ENCODE measurements around the gene PPFIA4.

Gene PPFIA4

GRCh38 chr1:203089651-203090045, 63.4 kb downstream of the PPFIA4 start:
- Histone ChIP-seq H3K27me3 (replicated peaks; ENCODE audit: control insufficient read depth, insufficient read depth, low read length, poor library complexity, severe bottlenecking) (no peaks in the 10 kb centered on the region), H3K4me3 (ENCODE audit: insufficient read depth, low read depth, low read length, poor library complexity, severe bottlenecking) (no peak overlapping the region), H3K4me1 (ENCODE audit: control insufficient read depth, insufficient read depth, low read length, poor library complexity, severe bottlenecking) (no peaks in the 10 kb centered on the region), H3K9me3 (ENCODE audit: control insufficient read depth, low read length) (peaks cover 7% of the 10 kb centered on the region), H3K27ac (ENCODE audit: insufficient read depth, low read length, poor library complexity, severe bottlenecking) (no peak overlapping the region), H3K36me3 (ENCODE audit: control insufficient read depth, insufficient read depth, low read length) (no peaks in the 10 kb centered on the region)
- DNase-seq, result no peak

GRCh38 chr1:203090421-203091198, 64.3 kb downstream of the PPFIA4 start:
- Histone ChIP-seq H3K36me3 (ENCODE audit: control insufficient read depth, insufficient read depth, low read length) (no peaks in the 10 kb centered on the region), H3K27me3 (replicated peaks; ENCODE audit: control insufficient read depth, insufficient read depth, low read length, poor library complexity, severe bottlenecking) (no peaks in the 10 kb centered on the region), H3K27ac (ENCODE audit: insufficient read depth, low read length, poor library complexity, severe bottlenecking) (no peak overlapping the region), H3K4me1 (ENCODE audit: control insufficient read depth, insufficient read depth, low read length, poor library complexity, severe bottlenecking) (no peaks in the 10 kb centered on the region), H3K4me3 (ENCODE audit: insufficient read depth, low read depth, low read length, poor library complexity, severe bottlenecking) (no peak overlapping the region), H3K9me3 (ENCODE audit: control insufficient read depth, low read length) (peaks cover 13% of the 10 kb centered on the region)
- no peak for DNase-seq

GRCh38 chr1:203091199-203091477, 64.8 kb downstream of the PPFIA4 start:
- Histone ChIP-seq H3K4me3 (ENCODE audit: insufficient read depth, low read depth, low read length, poor library complexity, severe bottlenecking) (no peak overlapping the region), H3K9me3 (ENCODE audit: control insufficient read depth, low read length) (peaks cover 13% of the 10 kb centered on the region), H3K4me1 (ENCODE audit: control insufficient read depth, insufficient read depth, low read length, poor library complexity, severe bottlenecking) (no peaks in the 10 kb centered on the region), H3K27me3 (replicated peaks; ENCODE audit: control insufficient read depth, insufficient read depth, low read length, poor library complexity, severe bottlenecking) (no peaks in the 10 kb centered on the region), H3K27ac (ENCODE audit: insufficient read depth, low read length, poor library complexity, severe bottlenecking) (no peak overlapping the region), H3K36me3 (ENCODE audit: control insufficient read depth, insufficient read depth, low read length) (no peaks in the 10 kb centered on the region)
- DNase-seq, result no peak

DNA sequence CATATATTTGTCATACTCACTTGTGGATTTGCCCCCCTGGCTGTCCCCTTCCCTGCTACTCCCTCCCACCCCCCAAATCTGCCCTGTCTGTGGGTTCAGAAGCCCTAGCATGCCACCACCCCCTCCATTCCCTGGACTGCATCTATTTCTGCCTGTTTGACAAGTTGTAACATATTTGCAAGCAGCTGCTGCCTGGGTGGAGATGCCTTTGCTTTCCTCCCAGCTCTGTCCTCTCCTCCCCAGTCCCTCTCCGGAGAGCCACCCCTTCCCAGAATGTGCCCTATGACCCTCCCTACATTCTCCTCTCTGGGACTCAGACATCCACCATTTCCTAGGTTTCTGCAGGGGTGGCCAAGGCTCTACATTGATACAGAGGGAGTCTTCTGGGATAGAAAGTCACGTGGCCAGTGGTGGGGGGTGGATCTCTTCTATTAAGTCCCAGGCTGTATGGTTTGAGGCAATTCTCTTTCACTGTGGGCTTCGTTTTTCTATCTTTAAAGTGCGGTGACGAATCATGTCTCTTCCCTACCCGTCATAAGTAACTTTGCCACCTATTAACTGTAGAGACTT, 65.6 kb downstream of the PPFIA4 start:
- Histone ChIP-seq H3K36me3 (ENCODE audit: control insufficient read depth, insufficient read depth, low read length) (no peaks in the 10 kb centered on the region), H3K9me3 (ENCODE audit: control insufficient read depth, low read length) (peaks cover 13% of the 10 kb centered on the region), H3K27ac (ENCODE audit: insufficient read depth, low read length, poor library complexity, severe bottlenecking) (no peak overlapping the region), H3K4me1 (ENCODE audit: control insufficient read depth, insufficient read depth, low read length, poor library complexity, severe bottlenecking) (no peaks in the 10 kb centered on the region), H3K27me3 (replicated peaks; ENCODE audit: control insufficient read depth, insufficient read depth, low read length, poor library complexity, severe bottlenecking) (no peaks in the 10 kb centered on the region), H3K4me3 (ENCODE audit: insufficient read depth, low read depth, low read length, poor library complexity, severe bottlenecking) (no peak overlapping the region)
- no peak for DNase-seq

GRCh38 chr1:203093754-203094410, 67.6 kb downstream of the PPFIA4 start:
- Histone ChIP-seq H3K27ac (ENCODE audit: insufficient read depth, low read length, poor library complexity, severe bottlenecking) (no peak overlapping the region), H3K27me3 (replicated peaks; ENCODE audit: control insufficient read depth, insufficient read depth, low read length, poor library complexity, severe bottlenecking) (no peaks in the 10 kb centered on the region), H3K4me1 (ENCODE audit: control insufficient read depth, insufficient read depth, low read length, poor library complexity, severe bottlenecking) (no peaks in the 10 kb centered on the region), H3K9me3 (ENCODE audit: control insufficient read depth, low read length) (peaks cover 13% of the 10 kb centered on the region), H3K4me3 (ENCODE audit: insufficient read depth, low read depth, low read length, poor library complexity, severe bottlenecking) (no peak overlapping the region), H3K36me3 (ENCODE audit: control insufficient read depth, insufficient read depth, low read length) (no peaks in the 10 kb centered on the region)
- DNase-seq, result no peak

DNA sequence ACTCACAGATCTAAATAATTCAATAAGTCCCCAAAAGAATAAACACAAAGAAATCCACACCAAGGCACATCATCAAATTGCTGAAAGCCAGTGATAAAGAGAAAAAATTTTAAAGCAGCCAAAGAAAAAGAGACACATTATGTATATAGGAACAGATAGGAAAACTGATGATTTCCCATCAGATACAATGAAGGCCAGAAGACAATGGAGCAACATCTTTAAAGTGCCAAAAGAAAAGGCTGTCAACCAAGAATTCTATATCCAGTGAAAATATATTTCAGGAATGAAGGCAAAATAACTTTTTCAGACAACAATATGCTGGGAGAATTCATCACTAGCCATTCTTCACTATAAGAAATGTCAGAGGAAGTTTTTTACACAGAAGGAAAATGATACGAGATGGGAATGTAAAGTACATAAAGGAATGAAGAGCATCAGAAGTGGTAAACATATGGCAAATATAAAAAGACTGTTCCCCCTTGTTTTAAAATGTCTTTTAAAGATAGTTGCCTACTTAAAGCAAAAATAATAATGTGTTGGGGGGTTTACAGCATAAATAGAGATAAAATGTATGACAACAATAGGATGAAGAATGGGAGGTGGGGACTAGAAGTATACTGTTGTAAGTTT, 68.9 kb downstream of the PPFIA4 start:
- Histone ChIP-seq H3K27ac (ENCODE audit: insufficient read depth, low read length, poor library complexity, severe bottlenecking) (no peak overlapping the region), H3K4me1 (ENCODE audit: control insufficient read depth, insufficient read depth, low read length, poor library complexity, severe bottlenecking) (no peaks in the 10 kb centered on the region), H3K9me3 (ENCODE audit: control insufficient read depth, low read length) (peaks cover 13% of the 10 kb centered on the region), H3K36me3 (ENCODE audit: control insufficient read depth, insufficient read depth, low read length) (no peaks in the 10 kb centered on the region), H3K4me3 (ENCODE audit: insufficient read depth, low read depth, low read length, poor library complexity, severe bottlenecking) (no peak overlapping the region), H3K27me3 (replicated peaks; ENCODE audit: control insufficient read depth, insufficient read depth, low read length, poor library complexity, severe bottlenecking) (no peaks in the 10 kb centered on the region)
- DNase-seq, result no peak

- H3K4me3 ChIP-seq (ENCODE audit: insufficient read depth, low read depth, low read length, poor library complexity, severe bottlenecking), result no peak overlapping the region
- H3K36me3 ChIP-seq (ENCODE audit: control insufficient read depth, insufficient read depth, low read length), result no peaks in the 10 kb centered on the region
- no peaks in the 10 kb centered on the region for H3K27me3 ChIP-seq (replicated peaks; ENCODE audit: control insufficient read depth, insufficient read depth, low read length, poor library complexity, severe bottlenecking)
- no peak overlapping the region for H3K27ac ChIP-seq (ENCODE audit: insufficient read depth, low read length, poor library complexity, severe bottlenecking)
- peaks cover 13% of the 10 kb centered on the region for H3K9me3 ChIP-seq (ENCODE audit: control insufficient read depth, low read length)
- no peaks in the 10 kb centered on the region for H3K4me1 ChIP-seq (ENCODE audit: control insufficient read depth, insufficient read depth, low read length, poor library complexity, severe bottlenecking)
- no peak for DNase-seq
These were observed 70.3 kb downstream of the PPFIA4 start for GRCh38 chr1:203096566-203096965.

GRCh38 chr1:203097001-203097400, 70.7 kb downstream of the PPFIA4 start:
- Histone ChIP-seq H3K9me3 (ENCODE audit: control insufficient read depth, low read length) (peaks cover 13% of the 10 kb centered on the region), H3K4me3 (ENCODE audit: insufficient read depth, low read depth, low read length, poor library complexity, severe bottlenecking) (no peak overlapping the region), H3K27me3 (replicated peaks; ENCODE audit: control insufficient read depth, insufficient read depth, low read length, poor library complexity, severe bottlenecking) (no peaks in the 10 kb centered on the region)

GRCh38 chr1:203098445-203098844, 72.2 kb downstream of the PPFIA4 start:
- H3K27me3 ChIP-seq (replicated peaks; ENCODE audit: control insufficient read depth, insufficient read depth, low read length, poor library complexity, severe bottlenecking), result no peaks in the 10 kb centered on the region
- no peak overlapping the region for H3K4me3 ChIP-seq (ENCODE audit: insufficient read depth, low read depth, low read length, poor library complexity, severe bottlenecking)
- no peak for DNase-seq
- no peak overlapping the region for H3K27ac ChIP-seq (ENCODE audit: insufficient read depth, low read length, poor library complexity, severe bottlenecking)
- H3K4me1 ChIP-seq (ENCODE audit: control insufficient read depth, insufficient read depth, low read length, poor library complexity, severe bottlenecking), result no peaks in the 10 kb centered on the region
- H3K9me3 ChIP-seq (ENCODE audit: control insufficient read depth, low read length), result peaks cover 13% of the 10 kb centered on the region
- no peaks in the 10 kb centered on the region for H3K36me3 ChIP-seq (ENCODE audit: control insufficient read depth, insufficient read depth, low read length)

More at GRCh38 chr1:203097001-203097400, 70.7 kb downstream of the PPFIA4 start:
- DNase-seq, result no peak
- H3K36me3 ChIP-seq (ENCODE audit: control insufficient read depth, insufficient read depth, low read length), result no peaks in the 10 kb centered on the region
- no peaks in the 10 kb centered on the region for H3K4me1 ChIP-seq (ENCODE audit: control insufficient read depth, insufficient read depth, low read length, poor library complexity, severe bottlenecking)
- H3K27ac ChIP-seq (ENCODE audit: insufficient read depth, low read length, poor library complexity, severe bottlenecking), result no peak overlapping the region
